Measurements from ENCODE around the gene TGFBRAP1.

TGFBRAP1 gene, protein sequence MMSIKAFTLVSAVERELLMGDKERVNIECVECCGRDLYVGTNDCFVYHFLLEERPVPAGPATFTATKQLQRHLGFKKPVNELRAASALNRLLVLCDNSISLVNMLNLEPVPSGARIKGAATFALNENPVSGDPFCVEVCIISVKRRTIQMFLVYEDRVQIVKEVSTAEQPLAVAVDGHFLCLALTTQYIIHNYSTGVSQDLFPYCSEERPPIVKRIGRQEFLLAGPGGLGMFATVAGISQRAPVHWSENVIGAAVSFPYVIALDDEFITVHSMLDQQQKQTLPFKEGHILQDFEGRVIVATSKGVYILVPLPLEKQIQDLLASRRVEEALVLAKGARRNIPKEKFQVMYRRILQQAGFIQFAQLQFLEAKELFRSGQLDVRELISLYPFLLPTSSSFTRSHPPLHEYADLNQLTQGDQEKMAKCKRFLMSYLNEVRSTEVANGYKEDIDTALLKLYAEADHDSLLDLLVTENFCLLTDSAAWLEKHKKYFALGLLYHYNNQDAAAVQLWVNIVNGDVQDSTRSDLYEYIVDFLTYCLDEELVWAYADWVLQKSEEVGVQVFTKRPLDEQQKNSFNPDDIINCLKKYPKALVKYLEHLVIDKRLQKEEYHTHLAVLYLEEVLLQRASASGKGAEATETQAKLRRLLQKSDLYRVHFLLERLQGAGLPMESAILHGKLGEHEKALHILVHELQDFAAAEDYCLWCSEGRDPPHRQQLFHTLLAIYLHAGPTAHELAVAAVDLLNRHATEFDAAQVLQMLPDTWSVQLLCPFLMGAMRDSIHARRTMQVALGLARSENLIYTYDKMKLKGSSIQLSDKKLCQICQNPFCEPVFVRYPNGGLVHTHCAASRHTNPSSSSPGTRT

DNA sequence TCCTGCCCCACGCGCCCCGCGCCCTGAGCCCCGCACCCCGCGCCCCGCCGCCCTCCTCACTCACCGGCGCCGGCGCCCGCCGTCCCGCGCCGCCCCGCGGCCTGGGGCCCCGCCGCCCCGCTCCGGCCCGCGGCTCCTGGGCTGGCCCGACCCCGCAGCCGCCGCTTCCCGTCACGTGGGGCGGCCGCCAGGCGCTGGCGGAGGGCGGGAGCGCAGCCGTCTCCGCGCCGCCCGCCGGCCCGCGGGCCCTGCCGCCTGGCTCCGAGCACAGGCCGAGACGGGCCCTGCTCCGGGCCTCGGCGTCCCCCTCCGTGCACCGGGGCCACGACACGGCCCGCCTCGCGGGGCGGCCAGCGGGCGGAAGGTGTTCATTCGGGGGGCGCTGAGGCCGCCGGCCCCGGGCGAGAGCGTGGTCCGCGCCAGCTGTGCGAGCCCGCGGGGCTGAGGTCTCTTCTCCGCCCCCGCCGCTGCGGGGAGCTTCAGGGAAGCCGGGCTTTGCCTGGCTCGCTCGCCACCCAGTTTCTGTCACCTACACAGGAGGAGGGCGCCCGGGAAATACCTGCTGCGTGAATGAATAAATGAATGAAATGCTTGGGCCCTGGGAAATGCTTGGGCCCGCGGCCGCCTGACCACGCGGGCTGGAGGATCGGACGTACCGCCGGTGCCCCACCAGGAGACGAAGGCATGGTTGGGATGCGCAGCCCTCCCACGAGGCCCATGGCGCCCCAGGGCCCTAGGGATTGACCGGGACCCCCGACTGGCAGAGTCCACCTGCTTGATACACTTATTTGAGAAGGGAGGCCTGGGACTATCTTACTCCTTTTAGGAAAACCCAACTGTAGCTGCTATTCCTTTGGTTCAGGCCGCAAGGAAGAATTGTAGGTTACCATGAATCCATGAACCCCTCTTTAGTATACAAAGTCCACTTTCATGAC, at the start of gene TGFBRAP1:
Gene TGFBRAP1 (minus strand): TSS at position 175 of the 935 bp plus-strand sequence. CDS start 21,434 bp downstream, outside the sequence.
- peak; percentile 69 for DNase-seq

DNA sequence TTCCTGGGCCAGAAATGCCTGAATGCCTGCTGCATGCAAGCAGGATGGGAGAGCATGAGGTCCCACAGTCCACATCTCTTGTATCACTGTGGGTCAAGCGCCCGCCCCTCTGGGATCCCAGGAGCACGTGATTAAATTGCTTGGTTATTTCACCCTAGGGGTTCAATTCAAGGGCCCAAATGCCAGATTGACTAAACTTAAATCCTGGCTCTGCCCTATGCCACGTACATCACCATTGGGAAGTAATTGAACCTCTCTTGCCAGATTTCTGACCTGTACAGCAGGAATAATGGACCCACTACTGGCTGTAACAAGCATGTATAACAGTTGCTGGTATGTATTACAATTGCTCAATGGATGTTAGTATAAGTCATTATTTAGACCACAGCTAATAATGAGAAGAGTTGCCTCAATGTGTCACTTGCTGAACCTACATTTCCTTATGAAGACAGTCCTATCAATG, 49.4 kb upstream of the TGFBRAP1 start:
- DNase-seq, result no peak

DNA sequence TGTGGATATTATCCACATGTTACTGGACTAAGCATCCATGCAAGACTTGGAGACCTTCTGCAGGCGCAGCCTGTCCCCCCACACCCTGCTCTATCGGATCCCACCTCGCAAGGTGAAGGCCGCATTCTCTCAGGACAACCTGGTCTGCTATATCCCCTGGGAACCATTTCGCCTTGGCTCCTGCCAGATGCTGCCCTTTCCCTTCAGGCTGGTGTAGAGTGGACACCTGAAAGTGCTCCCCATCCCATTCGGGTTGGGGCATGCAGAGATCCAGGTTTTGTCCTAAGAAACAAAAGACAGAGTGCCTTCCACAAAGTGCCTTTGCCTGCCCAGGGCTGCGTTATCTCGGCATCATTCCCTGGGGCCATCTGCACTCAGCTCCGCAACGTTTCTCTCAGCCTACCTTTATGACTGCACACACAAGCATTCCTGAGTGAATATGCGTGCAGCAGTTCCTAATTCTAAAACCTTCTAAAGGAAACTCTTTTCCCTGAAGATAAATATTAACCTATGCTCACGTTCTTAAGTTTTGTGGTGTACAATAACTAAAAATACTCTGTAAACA, 48.8 kb upstream of the TGFBRAP1 start:
- no peak for DNase-seq

DNA sequence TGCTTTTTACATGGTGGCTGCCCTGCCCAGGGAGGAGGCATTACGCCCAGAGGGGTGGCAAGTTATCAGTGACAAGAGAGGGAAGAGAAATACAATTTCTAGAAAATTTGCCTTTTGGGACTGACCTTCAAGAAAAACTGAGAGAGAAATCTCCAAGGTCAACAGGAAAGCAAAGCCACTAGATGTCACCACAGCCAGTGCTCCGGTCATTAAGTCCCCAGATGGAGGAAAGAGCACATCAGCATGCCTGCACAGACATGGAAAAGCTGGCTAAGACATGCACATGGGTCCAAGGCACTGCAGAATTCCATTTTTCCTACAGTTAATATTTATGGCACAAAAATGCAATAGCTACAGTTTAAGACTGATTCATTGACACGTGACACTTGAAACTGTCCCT, 48.3 kb upstream of the TGFBRAP1 start:
- DNase-seq, result no peak

DNA sequence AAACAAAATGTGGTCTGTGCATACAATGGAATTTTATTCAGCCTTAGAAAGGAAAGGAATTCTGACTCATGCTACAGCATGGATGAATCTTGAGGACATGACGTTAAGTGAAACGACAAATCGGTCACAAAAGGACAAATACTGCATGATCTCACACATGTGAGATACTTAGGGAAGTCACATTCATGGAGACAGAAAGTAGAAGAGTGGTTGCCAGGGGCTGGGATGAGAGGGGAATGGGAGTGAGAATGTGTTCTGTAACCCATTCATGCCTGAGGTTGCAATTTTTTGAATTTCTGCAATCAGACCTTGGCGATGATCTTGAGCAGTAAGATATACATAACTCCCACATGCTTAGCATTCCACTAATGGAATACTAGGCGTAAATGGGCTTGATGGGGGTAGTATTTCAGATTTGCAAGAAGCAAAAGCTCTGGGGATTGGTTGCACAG, 47.3 kb upstream of the TGFBRAP1 start:
- DNase-seq, result no peak

DNA sequence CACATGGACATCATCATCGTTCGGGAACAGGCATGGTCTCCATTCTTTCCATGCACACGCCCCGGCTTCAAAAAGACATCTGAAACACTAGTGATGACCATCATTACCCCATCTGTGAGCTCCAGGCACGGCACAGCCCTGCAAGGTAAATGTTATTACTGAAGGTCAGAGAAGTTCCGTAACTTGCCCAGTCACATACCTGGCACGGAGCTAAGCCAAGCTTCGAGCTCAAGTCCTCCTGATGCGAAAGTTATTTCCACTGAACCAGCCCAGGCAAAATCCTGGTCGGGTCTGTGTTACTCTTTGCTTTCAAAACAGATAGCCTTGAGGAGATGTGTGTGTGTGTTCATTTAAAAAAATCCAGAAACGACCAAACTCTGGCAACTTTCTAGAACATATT, 46.5 kb upstream of the TGFBRAP1 start:
- DNase-seq, result no peak

DNA sequence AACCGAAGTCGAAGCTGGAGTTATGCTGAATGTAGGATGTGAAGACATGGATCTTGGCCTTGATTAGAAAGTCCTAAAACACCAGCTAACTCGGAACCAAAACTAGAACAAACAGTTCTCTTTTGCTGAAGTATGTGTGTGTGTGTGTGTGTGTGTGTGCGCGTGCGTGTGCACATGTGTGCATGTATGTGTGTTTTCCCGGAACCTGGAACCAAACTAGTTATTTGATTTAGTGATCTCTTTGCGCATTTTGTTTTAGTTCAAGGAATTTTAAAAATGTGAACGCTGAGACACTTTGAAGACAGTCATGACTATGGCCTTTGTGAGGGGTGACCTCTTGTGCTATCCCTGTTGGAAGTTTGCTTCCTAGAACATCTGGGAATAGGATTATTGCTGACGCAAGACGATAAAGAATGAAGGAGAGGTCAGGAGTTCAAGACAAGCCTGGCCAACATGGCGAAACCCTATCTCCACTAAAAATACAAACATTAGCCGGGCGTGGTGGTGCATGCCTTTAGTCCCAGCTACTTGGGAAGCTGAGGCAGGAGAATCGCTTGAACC, 45.5 kb upstream of the TGFBRAP1 start:
- DNase-seq, result no peak

DNA sequence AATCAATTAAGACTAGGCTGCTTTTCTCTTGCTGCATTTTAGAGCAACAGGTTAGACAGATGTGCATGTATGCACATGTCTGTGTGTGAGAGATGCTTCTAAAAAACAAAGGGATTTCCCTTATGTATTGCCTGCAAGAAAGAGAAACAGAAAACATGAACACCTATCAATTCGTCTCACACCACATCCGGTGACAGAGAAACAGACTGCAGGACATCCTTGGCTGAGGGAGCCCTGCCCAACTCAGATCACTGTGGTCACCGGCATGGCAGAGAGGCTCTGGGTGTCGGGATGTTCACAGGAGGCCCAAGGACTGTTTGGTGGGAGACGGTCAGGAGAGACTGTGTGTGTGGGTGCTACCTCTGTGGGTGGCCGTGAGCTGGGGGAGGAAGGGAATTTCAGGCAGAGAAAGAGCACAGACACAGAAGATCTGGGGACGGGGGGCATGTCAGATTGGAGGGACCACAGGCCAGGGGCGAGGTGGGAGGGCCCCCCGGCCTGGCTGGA, 44.4 kb upstream of the TGFBRAP1 start:
- DNase-seq, result peak; percentile 18

DNA sequence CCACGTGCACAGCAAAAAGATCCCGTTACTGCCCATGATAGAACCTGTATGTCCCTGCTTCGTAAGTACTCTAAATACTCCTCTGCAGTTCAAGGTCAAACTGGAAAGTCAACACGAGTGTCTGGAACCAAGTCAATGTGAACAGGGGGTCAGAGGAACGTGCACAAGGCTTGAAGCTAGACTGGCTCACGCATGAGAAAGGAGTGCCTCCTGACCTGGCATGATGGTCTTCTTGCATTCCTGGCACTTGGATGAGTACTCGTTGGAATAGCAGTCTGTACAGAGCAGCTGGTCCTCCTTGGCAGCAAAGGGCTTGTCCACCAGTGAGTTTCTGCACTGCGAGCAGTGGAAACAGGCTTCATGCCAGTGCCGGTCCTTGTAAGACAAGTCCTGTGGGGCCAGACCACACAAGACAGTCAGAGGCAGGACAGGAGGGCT, 43.8 kb upstream of the TGFBRAP1 start:
- DNase-seq, result no peak

DNA sequence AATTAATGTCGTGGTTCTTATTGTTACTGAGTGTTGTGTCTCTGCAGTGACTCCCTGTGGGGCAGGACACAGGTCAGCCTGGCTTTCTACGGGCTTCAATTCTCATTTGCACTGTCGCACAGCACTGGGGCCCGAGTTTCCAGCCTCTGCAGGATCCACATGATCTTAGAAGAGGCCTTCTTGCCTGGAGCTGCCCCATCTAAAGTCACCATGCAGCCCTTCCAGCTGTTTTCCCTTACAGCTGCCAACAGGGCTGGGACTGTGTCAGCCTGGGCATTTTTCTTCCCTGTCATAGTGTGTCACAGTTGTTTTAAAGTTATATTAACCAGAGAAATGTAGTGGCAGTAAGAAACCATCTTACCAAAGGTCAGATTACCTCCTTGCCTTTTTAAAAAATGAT, 42.3 kb upstream of the TGFBRAP1 start:
- no peak for DNase-seq

DNA sequence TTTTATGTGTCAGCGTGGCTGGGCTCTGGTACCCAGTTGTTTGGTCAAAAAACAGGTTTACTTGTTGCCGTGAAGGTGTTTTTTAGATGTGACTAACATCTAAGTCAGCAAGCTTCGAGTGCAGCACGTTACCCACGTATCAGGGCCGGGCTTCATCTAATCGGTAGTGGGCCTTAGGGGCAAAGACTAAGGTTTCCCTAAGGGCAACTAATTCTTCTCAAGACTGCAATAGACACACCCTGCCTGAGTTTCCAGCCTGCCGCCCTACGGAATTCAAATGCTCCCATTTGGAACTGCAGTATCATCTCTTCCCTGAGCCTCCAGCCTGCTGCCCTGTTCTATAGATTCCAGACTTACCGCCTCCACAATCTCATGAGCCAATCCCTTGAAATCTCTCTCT, 41.6 kb upstream of the TGFBRAP1 start:
- DNase-seq, result no peak

DNA sequence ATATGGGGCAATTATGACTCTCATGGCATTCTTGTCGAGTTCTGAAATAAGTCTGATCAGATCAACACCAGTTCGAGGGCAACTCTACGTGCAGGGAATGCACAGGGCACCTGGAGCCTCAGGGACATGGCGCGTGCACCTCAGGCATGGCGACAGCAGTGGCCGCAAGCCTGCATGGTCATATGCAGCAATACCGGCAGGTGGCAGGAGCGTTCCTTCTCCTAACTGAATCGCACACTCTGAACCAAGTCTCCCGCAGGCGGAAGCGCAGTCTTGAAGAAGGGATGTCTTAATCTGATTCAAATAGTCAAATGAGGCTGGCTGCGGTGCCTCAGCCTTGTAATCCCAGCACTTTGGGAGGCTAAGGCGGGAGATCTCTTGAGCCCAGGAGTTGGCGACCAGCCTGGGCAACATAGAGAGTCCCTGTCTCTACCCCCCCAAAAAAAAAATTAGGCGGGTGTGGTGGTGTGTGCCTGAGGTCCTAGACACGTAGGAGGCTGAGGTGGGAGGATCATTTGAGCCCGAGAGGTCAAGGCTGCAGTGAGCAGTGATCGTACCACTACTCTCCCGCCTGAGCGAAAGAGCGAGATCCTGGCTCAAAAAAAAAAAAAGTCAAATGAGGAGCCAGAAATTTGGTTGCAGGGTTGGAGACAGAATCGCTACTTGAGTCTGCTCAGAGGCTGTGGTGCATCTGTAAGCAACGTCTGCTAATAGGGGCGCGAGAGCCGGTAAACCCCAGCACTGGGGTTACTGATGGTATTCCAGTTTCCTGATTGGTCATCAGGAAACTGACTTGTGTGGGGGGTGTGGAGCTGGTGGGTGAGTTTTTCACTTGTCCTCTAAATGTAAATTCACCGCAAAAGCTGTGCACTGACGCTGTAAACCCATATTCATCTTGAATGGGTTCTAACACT, 40.5 kb upstream of the TGFBRAP1 start:
- DNase-seq, result peak; percentile 90

DNA sequence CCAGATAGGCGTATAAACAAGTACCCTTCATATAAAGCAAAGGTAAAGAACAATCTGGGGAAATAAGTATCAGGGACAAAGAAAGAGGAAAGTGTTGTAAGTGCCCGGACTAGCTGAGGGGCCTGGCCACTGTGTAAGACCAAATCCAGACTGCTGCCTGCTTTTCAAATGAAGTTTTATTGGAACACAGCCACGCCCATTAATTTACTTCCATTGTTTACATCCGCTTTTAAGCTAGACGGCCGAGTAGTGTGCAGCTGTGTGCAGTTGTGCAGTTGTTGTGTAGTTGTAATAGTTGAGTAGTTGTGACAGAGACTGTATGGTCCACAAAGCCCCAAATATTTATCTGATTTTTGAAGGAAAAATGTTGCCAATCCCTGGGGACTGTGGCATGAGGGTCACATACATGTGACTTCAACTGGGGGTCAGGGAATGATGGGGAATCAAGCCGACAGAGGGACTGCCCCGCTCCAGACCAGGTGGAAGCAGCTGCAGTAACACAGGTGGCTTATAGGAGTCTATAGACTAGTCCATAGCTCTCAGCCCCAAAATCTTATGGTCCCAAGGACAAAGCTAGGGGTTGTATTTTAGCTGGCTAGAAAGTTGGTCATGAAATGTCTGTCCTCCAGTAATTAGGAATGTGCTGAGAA, 39.3 kb upstream of the TGFBRAP1 start:
- DNase-seq, result no peak

DNA sequence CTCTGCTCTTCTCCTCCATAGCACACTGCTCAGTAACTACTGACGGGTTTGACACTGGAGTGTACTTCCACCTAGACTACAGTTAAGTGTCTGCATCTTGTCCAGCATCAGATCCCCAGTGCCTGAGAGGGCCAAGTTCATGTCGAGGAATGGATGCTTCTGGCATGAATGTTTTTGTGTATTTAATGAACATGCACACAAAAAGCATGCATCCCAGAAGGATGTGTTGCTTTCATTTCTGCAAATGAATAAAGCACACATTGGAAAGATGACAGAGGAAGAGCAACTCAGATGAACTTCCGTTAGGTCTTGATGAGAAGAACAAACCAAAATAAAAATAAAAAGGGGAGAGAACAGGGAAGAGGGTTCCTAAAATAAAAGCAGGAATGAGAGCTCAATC, 35.7 kb upstream of the TGFBRAP1 start:
- no peak for DNase-seq

DNA sequence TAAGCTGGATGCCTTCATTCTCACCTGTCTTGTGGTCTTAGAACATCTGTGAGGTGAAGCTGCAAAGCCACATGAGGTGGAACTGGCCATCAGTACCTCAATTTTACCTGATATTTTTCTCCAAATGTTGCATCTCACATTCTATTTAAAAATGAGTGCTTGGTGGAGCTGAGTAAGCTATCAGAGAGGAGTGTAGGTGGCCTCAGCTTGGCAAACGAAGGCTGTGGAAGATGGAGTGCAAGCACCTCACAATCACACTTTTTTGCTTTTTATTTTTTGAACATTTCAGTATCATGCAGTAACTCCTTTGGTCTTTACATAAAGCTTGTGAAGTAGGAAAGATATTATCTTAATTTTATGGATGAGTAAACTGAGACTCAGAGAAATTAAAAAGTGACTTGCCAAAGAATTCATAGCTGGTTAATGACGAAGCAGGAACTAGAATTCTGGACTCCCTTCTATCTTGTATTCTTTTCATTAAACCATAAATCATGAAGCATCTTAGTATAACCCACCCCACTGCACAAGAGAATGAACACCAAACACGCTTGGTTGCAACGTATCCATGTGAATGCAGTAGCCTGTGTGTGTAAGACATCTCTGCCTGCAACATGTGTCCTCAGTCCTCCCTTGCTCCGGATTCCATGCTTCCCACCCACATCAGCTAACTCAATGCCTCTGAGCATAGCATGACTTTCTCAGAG, 35.1 kb upstream of the TGFBRAP1 start:
- no peak for DNase-seq

DNA sequence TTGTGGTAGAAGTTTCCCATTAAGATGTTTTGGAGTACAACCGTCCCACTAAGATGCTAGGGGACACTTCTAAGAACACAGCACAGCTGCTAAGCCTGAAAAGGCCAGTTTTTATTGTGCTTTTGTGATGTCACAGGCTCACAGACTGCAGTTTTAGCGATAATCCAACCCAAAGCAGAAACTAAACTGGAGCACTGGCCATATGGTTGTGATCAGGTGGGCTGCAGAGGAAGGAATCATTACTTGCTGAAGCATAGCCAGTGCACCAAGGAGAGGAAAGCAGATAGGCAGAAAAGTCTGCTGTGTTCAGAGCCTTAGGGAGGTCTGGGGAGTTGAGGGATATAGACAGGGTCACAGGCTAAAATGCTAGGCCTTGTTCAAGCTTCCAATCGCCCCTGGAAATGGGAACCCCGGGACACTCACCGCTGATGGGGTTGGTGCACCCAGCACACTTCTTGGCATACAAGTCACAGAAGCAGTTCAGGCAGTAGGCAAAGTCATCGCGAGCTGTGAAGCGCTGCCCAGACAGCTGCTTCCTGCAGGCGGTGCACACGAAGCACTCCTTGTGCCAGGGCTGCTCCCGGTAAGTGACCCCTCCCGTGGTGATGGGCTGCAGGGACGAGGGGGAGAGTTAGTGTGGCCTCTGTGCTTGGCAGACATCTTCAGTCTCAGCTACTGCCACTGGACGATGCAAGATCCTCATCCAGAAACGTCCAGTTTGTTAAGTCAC, 33.5 kb upstream of the TGFBRAP1 start:
- peak; percentile 13 for DNase-seq

DNA sequence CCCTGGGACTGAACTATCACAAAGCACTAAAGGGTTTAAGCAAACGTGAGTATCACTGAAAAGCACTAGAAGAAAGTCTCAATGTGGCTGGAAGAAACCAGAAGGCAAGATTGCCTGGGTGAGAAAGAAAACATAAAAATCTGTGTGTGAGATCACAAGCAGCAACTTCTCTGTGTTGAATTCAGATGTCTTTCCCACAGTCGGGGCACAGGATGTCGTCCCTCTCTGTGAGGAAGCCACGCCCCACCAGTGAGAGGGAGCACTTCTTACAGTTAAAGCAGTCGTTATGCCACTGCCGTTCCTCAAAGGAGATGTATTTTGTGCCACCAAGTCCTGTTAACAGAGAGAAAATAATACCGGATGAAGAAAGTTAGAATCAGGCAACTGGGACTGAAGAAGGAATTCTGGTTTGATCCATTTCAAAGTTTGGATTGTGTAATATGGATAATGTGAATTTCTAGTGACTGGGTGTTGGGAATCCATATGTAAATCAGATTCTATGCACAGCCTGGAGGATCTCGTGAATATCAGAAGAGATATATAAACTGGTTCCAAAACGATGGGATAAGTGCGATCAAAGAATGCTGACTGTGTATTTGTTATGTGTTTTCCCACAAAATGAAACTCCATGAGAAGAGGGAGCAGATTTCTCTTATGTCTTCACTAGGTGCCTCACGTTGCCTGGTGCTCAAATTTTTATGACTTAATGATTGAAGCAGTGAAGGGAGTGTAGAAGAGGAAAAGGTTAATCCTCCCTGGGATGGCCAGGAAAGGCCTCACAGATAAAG, 31.8 kb upstream of the TGFBRAP1 start:
- peak; percentile 72 for DNase-seq

DNA sequence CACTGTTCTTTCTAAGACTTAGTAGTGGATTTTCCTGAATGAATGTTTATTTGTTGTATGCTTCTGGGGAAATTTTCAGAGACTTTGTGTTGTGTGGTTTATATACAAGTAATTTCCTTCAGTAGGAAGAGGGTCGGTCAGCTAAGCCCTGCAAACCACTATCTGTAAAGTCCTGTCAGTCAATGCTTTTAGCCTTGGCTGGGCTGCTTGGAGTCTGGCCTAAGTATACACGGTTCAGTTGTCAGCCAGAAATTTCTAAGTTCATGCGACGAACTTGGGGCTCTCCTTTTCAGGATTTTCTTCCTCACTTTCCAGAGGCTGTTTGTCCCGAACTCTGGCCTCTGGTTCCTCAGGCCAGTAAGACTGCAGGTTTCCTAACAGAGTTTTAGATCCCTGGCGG, 29.1 kb upstream of the TGFBRAP1 start:
- DNase-seq, result no peak

Data from CD4-positive, alpha-beta T cell treated with Interleukin-17A for 4 hours (primary cell).